IPS DF 6.9 (cell line): ENCODE data around the gene ERLEC1.
"Not testable (repeated sequence)": the region's sequence is repeated elsewhere in the genome, so short reads cannot be mapped to it uniquely, and the experiment has no call there.

ENCODE experiments used
- DNase-seq: peaks from one replicate; pipeline ENCODE4 v3.0.0-alpha.2; 2013; ENCODE audit warnings: low read depth, low spot score
- H3K27ac ChIP-seq: one replicate; pipeline ENCODE4 v1.5.1; 2013; ENCODE audit warnings: low read length, control low read depth
- H3K27me3 ChIP-seq: 2 replicates; pipeline ENCODE4 v1.6.1; 2013; ENCODE audit warnings: mild to moderate bottlenecking, low read length; ENCODE audit not compliant: control insufficient read depth, insufficient read depth
- H3K36me3 ChIP-seq: 2 replicates; pipeline ENCODE4 v1.6.1; 2013; ENCODE audit warnings: low read length; ENCODE audit not compliant: control insufficient read depth, insufficient read depth
- H3K4me1 ChIP-seq: 2 replicates; pipeline ENCODE4 v1.6.1; 2013; ENCODE audit warnings: low read length; ENCODE audit not compliant: control insufficient read depth, insufficient read depth
- H3K4me3 ChIP-seq: 2 replicates; pipeline ENCODE4 v1.5.1; 2013; ENCODE audit warnings: mild to moderate bottlenecking, low read length
- H3K9me3 ChIP-seq: 2 replicates; pipeline ENCODE4 v1.6.1; 2013; ENCODE audit warnings: low read length, inconsistent platforms; ENCODE audit not compliant: control insufficient read depth, insufficient read depth
- WGBS: extraction: QIAGEN DNeasy Blood & Tissue Kit; methylation state at CpG from one replicate; pipeline ENCODE4 v1.1.7; 2013; ENCODE audit warnings: mixed read lengths, missing lambda C conversion rate; ENCODE audit not compliant: insufficient read length, insufficient coverage; 5-methylcytosine and 5-hydroxymethylcytosine counted together

Gene ERLEC1

DNA sequence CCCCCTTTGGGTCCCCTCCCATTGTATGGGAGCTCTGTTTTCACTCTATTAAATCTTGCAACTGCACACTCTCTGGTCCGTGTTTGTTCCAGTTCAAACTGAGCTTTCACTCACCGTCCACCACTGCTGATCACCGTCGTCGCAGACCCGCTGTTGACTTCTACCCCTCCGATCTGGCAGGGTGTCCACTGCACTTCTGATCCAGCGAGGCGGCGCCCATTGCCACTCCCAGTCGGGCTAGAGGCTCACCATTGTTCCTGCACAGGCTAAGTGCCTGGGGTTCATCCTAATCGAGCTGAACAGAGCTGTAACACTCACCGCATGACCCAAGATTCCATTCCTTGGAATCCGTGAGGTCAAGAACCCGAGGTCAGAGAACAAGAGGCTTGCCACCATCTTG lies 30.2 kb upstream of the ERLEC1 start:
- H3K27ac ChIP-seq: no peak overlapping the region
- H3K4me3 ChIP-seq: no peak overlapping the region
- H3K4me1 ChIP-seq: no peaks in the 10 kb centered on the region
- no peaks in the 10 kb centered on the region for H3K9me3 ChIP-seq
- WGBS: no CpG with 5 or more reads among the region's 15 CpGs
- no peaks in the 10 kb centered on the region for H3K27me3 ChIP-seq
- no peak for DNase-seq
- peaks cover 3% of the 10 kb centered on the region; the same call in 1 of the 2 replicates for H3K36me3 ChIP-seq

DNA sequence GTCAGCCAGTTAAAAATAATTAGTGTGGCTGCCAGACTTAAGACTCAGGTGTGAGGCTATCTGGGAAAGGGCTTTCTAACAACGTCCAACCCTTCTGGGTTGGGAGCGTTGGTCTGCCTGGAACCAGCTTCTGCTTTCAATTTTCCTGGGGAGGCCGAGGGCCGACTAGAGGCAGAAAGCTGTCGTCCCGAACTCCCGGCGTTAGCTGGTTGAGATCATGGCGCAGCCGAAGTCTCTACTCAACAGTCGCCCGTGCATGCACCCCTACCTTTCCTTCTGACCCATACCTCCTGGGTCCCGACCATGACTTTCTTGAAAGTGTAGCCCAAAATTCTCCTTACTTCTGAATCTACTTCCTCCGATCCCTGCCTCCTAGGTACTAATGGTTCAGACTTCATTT lies 29.6 kb upstream of the ERLEC1 start:
- not testable (repeated sequence) for H3K27ac ChIP-seq, H3K4me3 ChIP-seq, H3K27me3 ChIP-seq, H3K9me3 ChIP-seq, H3K4me1 ChIP-seq, DNase-seq, H3K36me3 ChIP-seq
- WGBS: no CpG with 5 or more reads among the region's 14 CpGs

DNA sequence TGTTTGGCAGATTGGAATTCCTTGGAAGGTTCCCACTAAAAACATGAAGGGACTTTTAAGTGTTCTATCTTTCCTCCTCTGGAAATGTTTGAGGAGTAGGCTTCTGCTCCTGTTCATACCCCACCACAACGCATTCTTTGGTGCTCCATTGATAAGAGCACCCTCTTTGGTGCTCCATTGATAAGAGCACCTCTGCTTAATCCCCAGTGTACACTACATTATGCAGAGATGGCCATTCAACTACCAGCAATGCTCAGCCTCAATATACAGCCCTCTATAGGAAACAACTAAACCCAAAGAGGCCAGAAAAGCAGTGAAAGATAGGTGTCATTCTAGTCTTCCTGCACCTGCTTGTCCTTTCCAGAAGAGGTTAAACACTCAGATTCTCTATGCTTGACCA lies 21.1 kb upstream of the ERLEC1 start:
- WGBS: no CpG with 5 or more reads among the region's 1 CpG
- 0 out of 2 replicates have a peak, but pooled peaks cover 5% of the 10 kb centered on the region for H3K36me3 ChIP-seq
- no peak for DNase-seq
- H3K4me3 ChIP-seq: no peak overlapping the region
- no peak overlapping the region for H3K27ac ChIP-seq
- H3K9me3 ChIP-seq: no peaks in the 10 kb centered on the region
- H3K27me3 ChIP-seq: no peaks in the 10 kb centered on the region
- no peaks in the 10 kb centered on the region; the same call in 1 of the 2 replicates for H3K4me1 ChIP-seq

DNA sequence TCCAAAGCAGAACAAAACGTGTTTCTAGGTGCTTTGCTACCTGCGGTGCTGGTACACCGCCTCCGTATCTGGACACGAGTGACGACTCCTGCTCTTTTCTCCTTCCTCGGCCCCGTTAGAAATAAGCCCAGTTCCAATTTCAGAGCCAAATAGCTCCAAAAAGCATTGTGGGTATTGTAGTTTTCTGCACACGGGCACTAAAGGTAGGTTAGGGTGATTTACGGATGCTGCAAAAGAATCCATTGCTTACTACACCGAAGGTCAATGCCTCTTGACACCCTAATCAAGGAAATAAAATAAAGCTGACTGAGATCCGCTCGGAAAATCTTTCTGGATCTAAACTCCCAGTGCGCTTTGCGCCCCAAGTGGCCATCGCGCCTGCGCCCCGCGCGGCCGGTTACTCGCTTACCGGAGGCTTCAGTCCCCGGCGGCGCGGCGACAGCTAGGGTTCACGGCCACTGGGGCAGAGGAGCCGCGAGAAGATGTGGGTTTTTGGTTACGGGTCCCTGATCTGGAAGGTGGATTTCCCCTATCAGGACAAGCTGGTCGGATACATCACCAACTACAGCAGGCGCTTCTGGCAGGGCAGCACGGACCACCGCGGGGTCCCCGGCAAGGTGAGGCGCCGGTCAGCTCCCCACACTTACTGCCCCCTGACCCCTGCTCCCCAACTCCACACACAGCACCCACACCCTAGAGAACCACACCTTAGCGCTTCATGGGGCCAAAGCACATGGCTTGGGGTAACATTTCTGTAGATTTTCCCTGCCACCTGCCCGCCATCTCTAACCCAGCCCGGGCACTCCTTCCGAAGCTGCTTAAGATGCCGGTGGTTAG lies 19.2 kb upstream of the ERLEC1 start, which contains the start of gene CHAC2:
TSS of gene CHAC2 (plus strand) at position 400 of the 837 bp plus-strand sequence. CDS start at position 483, 83 bp downstream.
- Histone ChIP-seq H3K27ac (no peak within 1 kb of the TSS), H3K4me3 (peak within 1 kb of the TSS; percentile 68), H3K9me3 (no peaks in the 10 kb centered on the region), H3K4me1 (no peaks in the 10 kb centered on the region; the same call in 1 of the 2 replicates), H3K36me3 (0 out of 2 replicates have a peak, but pooled peaks cover 5% of the 10 kb centered on the region), H3K27me3 (no peaks in the 10 kb centered on the region)
- peak; percentile 41 for DNase-seq
- WGBS: no CpG with 5 or more reads among the region's 46 CpGs

DNA sequence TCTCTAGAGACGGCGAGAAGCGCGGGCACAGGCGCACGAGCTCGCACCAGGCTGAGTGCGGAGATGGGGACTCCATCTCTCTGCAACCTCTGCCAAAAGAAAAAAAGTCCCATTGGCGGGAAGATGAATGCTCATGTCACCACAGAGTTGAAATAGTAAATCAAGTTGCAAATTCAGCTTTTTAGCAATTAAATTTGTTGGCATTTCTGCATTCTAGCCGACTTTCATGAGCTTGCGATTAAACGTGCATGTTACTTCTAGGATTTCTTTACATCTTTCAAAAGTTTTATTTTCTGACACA lies 18.7 kb upstream of the ERLEC1 start:
- H3K9me3 ChIP-seq: no peaks in the 10 kb centered on the region
- H3K4me1 ChIP-seq: no peaks in the 10 kb centered on the region; the same call in 1 of the 2 replicates
- no CpG with 5 or more reads among the region's 12 CpGs for WGBS
- no peaks in the 10 kb centered on the region for H3K27me3 ChIP-seq
- no peak overlapping the region for H3K27ac ChIP-seq
- DNase-seq: no peak
- H3K36me3 ChIP-seq: 0 out of 2 replicates have a peak, but pooled peaks cover 2% of the 10 kb centered on the region
- H3K4me3 ChIP-seq: peak overlapping the region; percentile 68; the same call in 1 of the 2 replicates

DNA sequence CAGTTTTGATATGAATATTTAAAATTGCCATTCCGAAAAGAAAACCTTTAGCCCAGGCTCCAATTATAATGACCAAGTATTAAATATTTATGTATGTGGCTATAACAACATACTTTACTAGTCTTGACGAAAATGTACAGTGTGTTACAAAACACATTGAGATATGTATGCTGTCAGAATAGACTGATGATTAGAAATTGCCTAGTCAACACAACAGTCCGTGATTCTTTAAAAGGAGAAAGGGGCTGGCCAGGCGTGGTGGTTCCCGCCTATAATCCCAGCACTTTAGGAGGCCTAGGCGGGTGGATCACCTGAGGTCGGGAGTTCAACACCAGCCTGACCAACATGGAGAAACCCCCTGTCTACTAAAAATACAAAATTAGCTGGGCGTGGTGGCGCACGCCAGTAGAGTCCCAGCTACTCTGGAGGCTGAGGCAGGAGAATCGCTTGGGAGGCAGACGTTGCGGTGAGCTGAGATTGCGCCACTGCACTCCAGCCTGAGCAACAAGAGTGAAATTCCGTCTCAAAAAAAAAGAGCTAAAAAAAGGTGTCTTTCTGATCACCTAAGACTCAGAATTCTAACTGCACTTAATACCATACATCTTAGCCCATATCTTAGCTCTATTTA lies 17.4 kb upstream of the ERLEC1 start:
- Histone ChIP-seq H3K27me3 (no peaks in the 10 kb centered on the region), H3K4me1 (no peaks in the 10 kb centered on the region; the same call in 1 of the 2 replicates), H3K36me3 (no peaks in the 10 kb centered on the region), H3K27ac (no peak overlapping the region), H3K9me3 (no peaks in the 10 kb centered on the region), H3K4me3 (no peak overlapping the region)
- no CpG with 5 or more reads among the region's 15 CpGs for WGBS
- no peak for DNase-seq

DNA sequence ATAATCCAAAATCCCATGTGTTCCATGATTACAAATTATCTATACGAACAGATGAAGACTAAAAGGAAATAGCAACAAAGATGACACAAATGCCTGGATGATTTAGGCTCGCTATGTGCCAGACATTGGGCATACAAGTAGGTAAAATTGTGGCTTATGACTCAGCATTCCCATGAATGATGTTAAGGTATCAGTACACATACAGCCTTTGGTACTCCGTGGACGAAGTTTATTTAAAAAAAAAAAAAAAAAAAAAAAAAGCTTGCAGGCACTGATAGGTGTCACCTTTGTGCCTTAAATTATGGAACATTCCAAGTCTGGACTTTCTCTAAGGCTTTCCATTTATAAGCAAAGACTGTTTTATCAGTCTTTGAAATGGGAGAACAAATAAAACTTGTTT lies 16.6 kb upstream of the ERLEC1 start:
- H3K4me1 ChIP-seq: no peaks in the 10 kb centered on the region; the same call in 1 of the 2 replicates
- no peaks in the 10 kb centered on the region for H3K9me3 ChIP-seq
- H3K36me3 ChIP-seq: no peaks in the 10 kb centered on the region
- no peaks in the 10 kb centered on the region for H3K27me3 ChIP-seq
- no CpG with 5 or more reads among the region's 4 CpGs for WGBS
- no peak overlapping the region for H3K4me3 ChIP-seq
- DNase-seq: no peak
- no peak overlapping the region for H3K27ac ChIP-seq

DNA sequence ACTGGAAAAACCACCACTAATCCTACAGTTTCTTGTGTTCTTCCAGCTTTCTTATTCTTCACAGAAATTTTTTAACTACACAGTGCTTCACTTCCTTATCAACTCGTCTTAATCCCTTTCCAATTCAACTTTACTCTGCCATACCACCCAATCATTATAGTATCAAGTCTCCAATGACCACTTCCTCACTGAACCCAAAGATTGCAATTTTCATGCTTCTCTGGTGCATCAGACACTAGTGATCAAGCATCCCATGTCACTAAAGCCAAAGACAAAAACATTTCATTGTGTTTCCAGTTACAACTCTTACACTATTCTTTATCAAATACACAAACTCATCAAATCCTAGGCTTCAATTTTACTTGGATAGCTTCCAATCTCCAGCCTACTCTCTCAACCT lies 9.7 kb upstream of the ERLEC1 start:
- H3K27me3 ChIP-seq: no peaks in the 10 kb centered on the region
- H3K4me1 ChIP-seq: no peaks in the 10 kb centered on the region
- H3K36me3 ChIP-seq: no peaks in the 10 kb centered on the region
- no peak for DNase-seq
- H3K27ac ChIP-seq: no peak overlapping the region
- no peaks in the 10 kb centered on the region for H3K9me3 ChIP-seq
- 100% methylated on average over 1 of the region's 1 CpG for WGBS
- no peak overlapping the region for H3K4me3 ChIP-seq

DNA sequence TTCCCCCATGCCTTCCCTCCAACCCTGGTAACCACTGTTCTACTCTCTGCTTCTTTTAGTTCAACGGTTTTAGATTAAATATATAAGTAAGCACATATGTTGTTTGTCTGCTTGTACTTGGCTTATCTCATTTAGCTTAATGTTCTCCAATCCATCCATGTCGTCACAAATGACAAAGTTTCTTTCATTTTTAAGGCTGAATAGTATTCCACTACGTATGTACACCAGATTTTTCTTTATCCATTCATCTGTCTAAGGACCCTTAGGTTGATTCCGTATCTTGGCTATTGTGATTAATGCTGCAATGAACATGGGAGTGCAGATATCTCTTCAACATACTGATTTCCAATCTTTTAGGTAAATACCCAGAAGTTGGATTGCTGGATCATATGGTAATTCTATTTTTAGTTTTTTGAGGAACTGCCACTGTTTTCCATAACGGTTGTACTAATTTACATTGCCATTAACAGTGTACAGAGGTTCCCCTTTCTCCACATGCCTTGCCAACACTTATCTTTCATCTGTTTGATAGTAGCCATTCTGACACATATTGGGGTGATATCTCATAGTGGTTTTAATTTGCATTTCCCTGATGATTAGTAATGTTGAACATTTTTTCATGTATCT lies 8.2 kb upstream of the ERLEC1 start:
- no CpG with 5 or more reads among the region's 5 CpGs for WGBS
- Histone ChIP-seq H3K27me3 (no peaks in the 10 kb centered on the region), H3K4me3 (no peak overlapping the region), H3K27ac (no peak overlapping the region), H3K36me3 (no peaks in the 10 kb centered on the region), H3K4me1 (no peaks in the 10 kb centered on the region), H3K9me3 (no peaks in the 10 kb centered on the region)
- DNase-seq: no peak

DNA sequence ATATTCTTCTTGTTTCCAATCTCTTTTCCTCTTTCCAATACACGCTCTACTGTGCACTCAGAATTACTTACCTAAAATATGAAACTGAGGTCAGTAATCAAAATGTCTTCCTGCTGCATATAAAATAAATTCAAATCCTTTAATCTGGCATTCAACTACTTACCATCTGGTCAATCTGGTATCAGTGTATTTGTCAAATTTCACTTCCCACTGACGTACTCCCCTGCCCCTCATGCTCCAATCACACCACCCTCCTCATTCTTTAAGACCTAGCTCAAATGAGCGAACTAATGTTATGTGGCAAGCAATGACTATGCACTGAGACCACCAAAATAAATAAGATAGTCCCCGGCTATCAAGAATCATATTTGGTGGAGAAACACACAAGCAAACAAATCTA lies 6.8 kb upstream of the ERLEC1 start:
- Histone ChIP-seq H3K27me3 (no peaks in the 10 kb centered on the region), H3K36me3 (no peaks in the 10 kb centered on the region), H3K4me3 (no peak overlapping the region), H3K4me1 (no peaks in the 10 kb centered on the region), H3K27ac (no peak overlapping the region), H3K9me3 (no peaks in the 10 kb centered on the region)
- no peak for DNase-seq
- no CpG with 5 or more reads among the region's 4 CpGs for WGBS
